Measurements from ENCODE around the gene TMEM234.

Gene TMEM234

GRCh38 chr1:32256473-32257226 lies 34.5 kb upstream of the TMEM234 start:
- Histone ChIP-seq H3K79me2 (ENCODE audit: low read length) (no peaks in the 10 kb centered on the region), H3K9ac (ENCODE audit: low read length) (no peak overlapping the region; the same call in 1 of the 2 replicates), H3K27ac (ENCODE audit: low read length) (peak overlapping the region; percentile 24; the same call in 1 of the 2 replicates), H3K4me1 (ENCODE audit: low read length) (peaks cover 25% of the 10 kb centered on the region), H3K27me3 (replicated peaks; ENCODE audit: insufficient read depth, low read length) (no peaks in the 10 kb centered on the region), H3K9me2 (replicated peaks; ENCODE audit: insufficient read depth, low read length) (no peaks in the 10 kb centered on the region), H2AFZ (ENCODE audit: low read length) (peak overlapping the region; percentile 35), H3F3A (ENCODE audit: insufficient read depth, low read length) (no peaks in the 10 kb centered on the region), H4K20me1 (ENCODE audit: insufficient read depth, low read length) (no peaks in the 10 kb centered on the region), H3K4me3 (ENCODE audit: low read length) (0 out of 2 replicates have a peak overlapping the region, but pooled peaks have one; percentile 6), H3K36me3 (replicated peaks; ENCODE audit: insufficient read depth, low read length) (no peaks in the 10 kb centered on the region), H3K4me2 (ENCODE audit: low read depth, low read length) (peak overlapping the region; percentile 43; the same call in 1 of the 2 replicates), H3K9me3 (replicated peaks; ENCODE audit: insufficient read depth, low read length) (no peaks in the 10 kb centered on the region)
- TF ChIP-seq CTCF (IDR thresholded peaks at IDR 0.05; ENCODE audit: low read length) (no peak), EZH2phosphoT487 (IDR thresholded peaks at IDR 0.05; ENCODE audit: low read length) (no peak), EZH2 (optimal IDR thresholded peaks at IDR 0.05; ENCODE audit: low read depth, low read length) (no peak)
- peak; percentile 13 for DNase-seq

- H4K20me1 ChIP-seq (ENCODE audit: insufficient read depth, low read length) = no peaks in the 10 kb centered on the region
- no peaks in the 10 kb centered on the region for H3K79me2 ChIP-seq (ENCODE audit: low read length)
- DNase-seq = no peak
- no peak overlapping the region for H3K4me2 ChIP-seq (ENCODE audit: low read depth, low read length)
- H3K27ac ChIP-seq (ENCODE audit: low read length) = no peak overlapping the region
- TF ChIP-seq EZH2phosphoT487 (IDR thresholded peaks at IDR 0.05; ENCODE audit: low read length) = no peak
- TF ChIP-seq CTCF (IDR thresholded peaks at IDR 0.05; ENCODE audit: low read length) = no peak
- no peak for TF ChIP-seq EZH2 (optimal IDR thresholded peaks at IDR 0.05; ENCODE audit: low read depth, low read length)
- no peaks in the 10 kb centered on the region for H3K36me3 ChIP-seq (replicated peaks; ENCODE audit: insufficient read depth, low read length)
- no peaks in the 10 kb centered on the region for H3K27me3 ChIP-seq (replicated peaks; ENCODE audit: insufficient read depth, low read length)
- no peaks in the 10 kb centered on the region for H3K9me3 ChIP-seq (replicated peaks; ENCODE audit: insufficient read depth, low read length)
- H3K9me2 ChIP-seq (replicated peaks; ENCODE audit: insufficient read depth, low read length) = no peaks in the 10 kb centered on the region
- no peak overlapping the region for H3K9ac ChIP-seq (ENCODE audit: low read length)
- peaks cover 5% of the 10 kb centered on the region for H3F3A ChIP-seq (ENCODE audit: insufficient read depth, low read length)
- H2AFZ ChIP-seq (ENCODE audit: low read length) = no peak overlapping the region
- peaks cover 32% of the 10 kb centered on the region for H3K4me1 ChIP-seq (ENCODE audit: low read length)
- H3K4me3 ChIP-seq (ENCODE audit: low read length) = no peak overlapping the region
These were observed 33.2 kb upstream of the TMEM234 start for GRCh38 chr1:32255072-32256071.

- peak within 1 kb of the TSS; percentile 99 for H3K27ac ChIP-seq (ENCODE audit: low read length)
- H3K4me2 ChIP-seq (ENCODE audit: low read depth, low read length) = peak within 1 kb of the TSS; percentile 93
- DNase-seq = no peak
- TF ChIP-seq EZH2phosphoT487 (IDR thresholded peaks at IDR 0.05; ENCODE audit: low read length) (no peak), CTCF (IDR thresholded peaks at IDR 0.05; ENCODE audit: low read length) (no peak), EZH2 (optimal IDR thresholded peaks at IDR 0.05; ENCODE audit: low read depth, low read length) (no peak)
- H3K79me2 ChIP-seq (ENCODE audit: low read length) = no peaks in the 10 kb centered on the region
- no peaks in the 10 kb centered on the region for H3K9me3 ChIP-seq (replicated peaks; ENCODE audit: insufficient read depth, low read length)
- H3K9me2 ChIP-seq (replicated peaks; ENCODE audit: insufficient read depth, low read length) = no peaks in the 10 kb centered on the region
- H3K9ac ChIP-seq (ENCODE audit: low read length) = peak within 1 kb of the TSS; percentile 86
- H3K4me1 ChIP-seq (ENCODE audit: low read length) = peaks cover 41% of the 10 kb centered on the region
- no peaks in the 10 kb centered on the region for H3K36me3 ChIP-seq (replicated peaks; ENCODE audit: insufficient read depth, low read length)
- H3F3A ChIP-seq (ENCODE audit: insufficient read depth, low read length) = peaks cover 24% of the 10 kb centered on the region
- H4K20me1 ChIP-seq (ENCODE audit: insufficient read depth, low read length) = no peaks in the 10 kb centered on the region
- no peaks in the 10 kb centered on the region for H3K27me3 ChIP-seq (replicated peaks; ENCODE audit: insufficient read depth, low read length)
- H2AFZ ChIP-seq (ENCODE audit: low read length) = peak within 1 kb of the TSS; percentile 65
- 0 out of 2 replicates have a peak within 1 kb of the TSS, but pooled peaks have one; percentile 4 for H3K4me3 ChIP-seq (ENCODE audit: low read length)
These were observed 29.0 kb upstream of the TMEM234 start, which contains the start of gene LCK for GRCh38 chr1:32250893-32251716. Gene LCK (plus strand): TSS chr1:32251265. CDS start chr1:32274330, 23,065 bp downstream.
